GM12878 (cell line): ENCODE results near the gene LMCD1. TPM values are rescaled to one million over a fixed set of nuclear protein-coding genes. Genes with fewer than 3 reads are reported as not detected.

ENCODE experiments used
- IKZF1 ChIP-seq: fragments of 450-650 bp; conservative IDR thresholded peaks from 2 replicates; pipeline ENCODE4 v1.6.1; 2017; ENCODE audit warnings: antibody characterized with exemption, mild to moderate bottlenecking
- SIX5 ChIP-seq: IDR thresholded peaks from 2 replicates; pipeline ENCODE4 v1.6.1; 2011; ENCODE audit warnings: mild to moderate bottlenecking, low read depth, low read length, moderate library complexity; ENCODE audit not compliant: severe bottlenecking
- ZBTB4 ChIP-seq: fragments of 450-650 bp; formaldehyde crosslinking; IDR thresholded peaks from 2 replicates; pipeline ENCODE4 v1.4.0; 2022; ENCODE audit warnings: mild to moderate bottlenecking, moderate library complexity
- polyA plus RNA-seq, 11 experiments: library from polyadenylated mRNA; depleted of rRNA in 4 of 11; unstranded in 6 of 11; stranded (reverse) in 5 of 11; fragments of >200 nt; fragmentation: Nextera tagmentation in 4 of 11; fragmentation: Illumina TruSeq in 1 of 11; extraction: Ambion mirVana in 4 of 11; extraction: Trizol in 1 of 11; gene quantifications; 1 replicate in 1 of 11; 2 replicates in 10 of 11; pipeline versions ENCODE4 v1.2.1 to v1.2.3, GENCODE V29; 2011 to 2016; ENCODE audit warnings: inconsistent platforms in 2 of 11, missing spikeins in 2 of 11, low read depth in 1 of 11
- total RNA-seq, 4 experiments: library from RNA; depleted of rRNA in 3 of 4; stranded (reverse); fragments of >200 nt in 3 of 4; fragmentation: Illumina TruSeq in 1 of 4; extraction: Trizol in 1 of 4; gene quantifications; 2 replicates each; pipeline versions ENCODE4 v1.2.1 to v1.2.3, GENCODE V29; 2013 to 2021

LMCD1 gene
- total and polyA plus RNA-seq, 10 of the 15 experiments (the other 5 are each of a cell fraction or from before 2014, with no cell fraction given) = 0.27 to 6.4 (median 1.7) TPM

GRCh38 chr3:8623741-8624140 lies 122.1 kb downstream of the LMCD1 start (continued):
- no peak for TF ChIP-seq ZBTB4 (CRISPR knock-in tag)
- no peak for TF ChIP-seq SIX5
- no peak for TF ChIP-seq IKZF1

Other genes starting within 250 kb of the LMCD1 start
- not detected in 2 replicates for gene SSUH2, start 143.0 kb downstream of the LMCD1 start, total RNA-seq (2014; rRNA removed)
- not detected in 2 replicates for gene SSUH2, start 143.0 kb downstream of the LMCD1 start, total RNA-seq (2014; rRNA removed; fragmentation: Illumina TruSeq; extraction: Trizol)
- not detected in 2 replicates for gene SSUH2, start 143.0 kb downstream of the LMCD1 start, total RNA-seq (2021)
- 0.09 and 0.26 TPM in 2 replicates for gene SSUH2, start 143.0 kb downstream of the LMCD1 start, polyA plus RNA-seq (2011; rRNA removed)
- not detected in 2 replicates for gene SSUH2, start 143.0 kb downstream of the LMCD1 start, polyA plus RNA-seq (2014; fragmentation: Illumina TruSeq; extraction: Trizol)
- not detected for gene SSUH2, start 143.0 kb downstream of the LMCD1 start, polyA plus RNA-seq (2014; fragmentation: Nextera tagmentation; extraction: Ambion mirVana)
- gene SSUH2, start 143.0 kb downstream of the LMCD1 start, polyA plus RNA-seq (2014; rRNA removed) = 0.09 and 0.10 TPM in 2 replicates
- gene SSUH2, start 143.0 kb downstream of the LMCD1 start, polyA plus RNA-seq (2016; fragmentation: Nextera tagmentation; extraction: Ambion mirVana) = not detected
- not detected in 2 replicates for gene CAV3, start 232.0 kb downstream of the LMCD1 start, total RNA-seq (2014; rRNA removed)
- not detected in 2 replicates for gene CAV3, start 232.0 kb downstream of the LMCD1 start, total RNA-seq (2014; rRNA removed; fragmentation: Illumina TruSeq; extraction: Trizol)
- gene CAV3, start 232.0 kb downstream of the LMCD1 start, total RNA-seq (2021) = not detected in 2 replicates
- gene CAV3, start 232.0 kb downstream of the LMCD1 start, polyA plus RNA-seq (2011; rRNA removed) = not detected in 2 replicates
- gene CAV3, start 232.0 kb downstream of the LMCD1 start, polyA plus RNA-seq (2014; fragmentation: Illumina TruSeq; extraction: Trizol) = not detected in 2 replicates
- gene CAV3, start 232.0 kb downstream of the LMCD1 start, polyA plus RNA-seq (2014; fragmentation: Nextera tagmentation; extraction: Ambion mirVana) = not detected
- gene CAV3, start 232.0 kb downstream of the LMCD1 start, polyA plus RNA-seq (2014; rRNA removed) = not detected in 2 replicates
- not detected for gene CAV3, start 232.0 kb downstream of the LMCD1 start, polyA plus RNA-seq (2016; fragmentation: Nextera tagmentation; extraction: Ambion mirVana)